Retina (tissue), 1 donor: ENCODE data around the gene CDKN3.
"Not testable (repeated sequence)": the region's sequence is repeated elsewhere in the genome, so short reads cannot be mapped to it uniquely, and the experiment has no call there.

Experiments used
- DNase-seq: peaks from one replicate; pipeline ENCODE4 v3.0.0-alpha.2; 2016

Gene CDKN3

DNA sequence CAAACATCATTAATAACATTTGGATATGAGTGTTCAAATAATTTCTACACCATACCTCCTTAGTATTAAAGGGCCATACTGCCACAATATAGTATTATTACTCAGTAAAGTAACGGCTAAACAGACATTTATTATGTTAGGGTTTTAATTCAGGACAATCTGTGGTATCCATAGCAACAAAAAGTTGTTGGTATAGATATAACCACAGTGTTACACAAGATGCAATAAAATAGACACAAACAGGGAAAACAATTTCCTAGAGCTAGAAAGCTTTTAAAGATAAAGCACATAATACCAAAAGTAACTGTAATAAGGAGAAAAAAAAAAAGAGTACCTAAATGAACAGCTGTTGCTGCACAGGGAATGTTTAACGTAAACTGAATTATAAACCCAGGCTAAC is 28.3 kb downstream of the CDKN3 start:
- no peak for DNase-seq

DNA sequence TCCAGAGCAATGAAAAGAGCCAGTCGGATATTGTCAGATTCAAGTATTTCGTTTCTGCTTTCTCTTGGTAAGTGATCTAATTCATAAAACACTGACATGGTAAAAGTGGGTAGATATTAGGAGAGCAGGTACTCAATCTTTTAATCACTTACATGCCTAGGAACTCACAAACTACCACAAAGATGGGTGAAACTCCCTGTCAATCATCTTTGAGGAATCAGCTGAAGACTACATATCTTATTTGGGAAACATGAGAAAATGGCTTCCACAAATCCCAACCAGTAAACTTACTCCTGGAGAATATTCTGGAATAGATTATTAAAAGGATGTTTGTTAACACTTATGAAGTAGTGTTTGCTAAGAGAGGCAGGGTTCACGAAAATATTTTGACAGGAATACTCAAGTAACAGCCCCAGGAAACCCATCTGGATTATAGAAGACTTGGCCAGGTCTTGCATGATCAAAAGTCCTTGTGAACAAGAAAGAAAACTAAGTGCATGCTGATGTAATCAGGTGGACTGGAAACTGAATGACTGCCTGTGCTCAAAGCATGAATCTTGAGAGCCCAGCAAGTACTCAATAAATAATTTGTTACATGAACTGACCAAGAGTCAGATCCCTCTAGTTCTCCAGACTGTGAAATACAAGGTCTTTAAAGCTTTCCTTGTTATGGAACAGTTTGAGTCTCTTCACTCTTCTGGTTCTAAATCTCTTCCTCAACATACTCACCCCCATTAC is 28.9 kb downstream of the CDKN3 start:
- DNase-seq, result no peak

DNA sequence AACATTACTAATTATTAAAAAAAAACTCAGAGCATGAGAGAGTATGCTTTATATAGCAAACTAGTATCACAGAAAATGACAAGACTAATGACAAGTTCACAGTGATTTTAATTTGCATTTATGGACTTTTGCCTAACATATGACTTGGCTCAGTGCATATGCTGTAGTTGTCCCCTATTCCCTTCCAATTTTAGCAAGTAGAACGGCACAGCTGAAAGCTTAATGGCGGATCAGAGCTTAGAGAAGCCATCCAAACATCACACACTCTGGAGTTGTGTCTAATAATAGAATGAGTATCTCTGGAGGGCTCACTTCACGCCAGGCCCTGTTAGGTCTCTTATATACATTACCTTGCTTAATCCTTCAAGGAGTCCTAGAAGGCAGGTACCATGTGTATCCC is 31.1 kb downstream of the CDKN3 start:
- no peak for DNase-seq

DNA sequence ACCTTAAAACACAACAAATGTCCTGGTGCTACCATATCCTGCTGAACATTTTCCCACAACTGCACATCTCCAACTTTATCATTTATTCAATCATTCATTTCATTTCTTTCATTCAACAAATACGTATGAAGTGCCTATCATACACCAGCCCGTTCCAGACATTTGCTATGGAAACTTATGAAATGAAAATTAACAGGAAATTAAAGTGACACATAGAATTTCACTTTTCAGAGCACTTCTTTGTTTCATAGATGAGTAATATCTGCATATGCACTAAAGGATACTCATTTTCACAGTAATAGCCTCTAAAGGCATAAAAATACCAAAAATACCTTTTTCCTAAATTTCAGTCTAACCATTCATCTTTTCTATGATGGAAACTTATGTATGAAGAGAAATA is 31.7 kb downstream of the CDKN3 start:
- no peak for DNase-seq

DNA sequence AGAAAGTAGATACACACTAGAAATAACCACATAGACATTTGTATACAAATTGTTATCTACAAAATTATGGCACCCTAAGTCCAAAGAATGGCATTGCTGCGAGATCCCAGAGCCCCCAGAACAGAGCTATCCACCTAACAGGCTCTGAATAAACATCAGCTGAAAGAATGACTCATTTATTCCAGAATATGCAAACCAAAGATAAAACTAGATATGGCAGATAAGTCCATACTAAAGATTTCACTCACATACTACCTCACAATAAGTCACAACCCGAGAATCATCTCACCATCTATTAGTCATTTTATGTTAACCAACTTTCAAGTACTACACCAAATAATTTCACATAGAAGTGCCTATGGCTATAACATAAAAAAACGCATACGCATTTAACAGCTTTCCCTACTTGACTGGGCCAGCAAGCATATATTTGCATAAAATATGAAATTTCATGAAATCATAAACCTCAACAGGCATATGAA is 38.7 kb downstream of the CDKN3 start:
- no peak for DNase-seq

DNA sequence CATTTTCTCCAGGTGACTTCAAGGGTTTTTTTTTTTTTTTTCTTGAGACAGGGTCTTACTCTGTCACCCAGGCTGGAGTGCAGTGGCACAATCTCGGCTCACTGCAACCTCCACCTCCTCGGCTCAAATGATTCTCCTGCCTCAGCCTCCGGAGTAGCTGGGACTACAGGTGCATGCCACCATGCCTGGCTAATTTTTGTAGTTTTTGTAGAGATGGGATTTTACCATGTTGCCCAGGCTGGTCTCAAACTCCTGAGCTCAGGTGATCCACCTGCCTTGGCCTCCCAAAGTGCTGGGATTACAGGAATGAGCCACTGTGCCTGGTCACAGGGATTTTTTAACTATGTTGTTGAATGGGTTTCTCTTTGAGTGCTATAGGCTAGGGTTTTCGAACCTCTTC is 41.1 kb downstream of the CDKN3 start:
- not testable (repeated sequence) for DNase-seq

DNA sequence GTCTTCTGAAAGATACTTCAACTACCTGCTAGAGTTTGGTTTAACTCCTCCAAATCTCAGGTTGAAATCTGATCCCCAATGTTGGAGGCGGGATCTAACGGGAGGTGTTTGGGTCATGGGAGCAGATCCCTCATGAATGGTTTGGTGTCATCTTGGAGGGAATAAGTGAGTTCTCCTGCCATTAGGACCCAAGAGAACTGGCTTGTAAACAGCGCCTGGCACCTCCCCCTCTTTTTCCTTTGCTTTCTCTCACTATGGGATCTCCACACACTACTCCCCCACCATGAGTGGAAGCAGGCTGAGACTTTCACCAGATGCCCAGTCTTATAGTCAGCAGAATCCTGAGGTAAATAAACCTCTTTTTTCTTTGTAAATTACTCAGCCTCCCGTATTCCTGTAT is 41.9 kb downstream of the CDKN3 start:
- DNase-seq, result no peak

DNA sequence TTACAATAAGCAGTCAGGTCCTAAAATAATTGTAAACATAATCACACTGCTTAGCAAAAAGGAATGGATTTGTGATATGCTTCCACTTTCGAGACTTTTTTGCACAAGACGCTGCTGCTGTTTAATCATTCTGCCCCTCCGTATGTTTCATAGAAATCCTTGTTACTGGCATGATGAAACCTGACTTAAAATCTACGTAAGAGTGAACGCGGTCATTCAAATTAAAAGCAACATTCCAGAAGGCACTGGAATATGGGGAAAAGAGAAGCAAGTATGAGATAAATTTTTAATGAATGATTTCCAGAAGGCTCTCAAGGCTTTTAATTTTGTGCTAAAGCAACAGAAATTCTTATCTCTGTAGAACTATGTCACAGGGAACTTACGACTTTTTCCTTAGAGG is 43.2 kb downstream of the CDKN3 start:
- peak; percentile 6 for DNase-seq

DNA sequence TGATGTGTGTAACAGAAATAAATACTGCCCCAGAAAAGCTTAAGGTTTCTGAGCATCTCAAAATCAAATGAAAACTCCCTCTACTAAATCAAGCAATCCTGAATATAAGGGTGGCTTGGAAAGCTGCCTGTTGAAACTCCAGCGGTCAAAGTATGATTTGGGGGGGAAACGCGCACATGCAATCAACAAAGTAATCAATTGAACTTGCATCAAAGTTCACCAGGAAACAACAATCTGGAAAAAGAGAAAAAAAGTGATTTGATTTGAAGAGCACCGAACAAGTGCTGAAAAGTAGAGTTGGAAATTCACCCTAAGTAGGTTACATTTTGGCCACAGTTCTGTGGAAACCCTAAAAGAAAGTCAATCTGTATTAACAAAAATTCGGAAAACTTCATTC is 43.7 kb downstream of the CDKN3 start:
- DNase-seq, result no peak

DNA sequence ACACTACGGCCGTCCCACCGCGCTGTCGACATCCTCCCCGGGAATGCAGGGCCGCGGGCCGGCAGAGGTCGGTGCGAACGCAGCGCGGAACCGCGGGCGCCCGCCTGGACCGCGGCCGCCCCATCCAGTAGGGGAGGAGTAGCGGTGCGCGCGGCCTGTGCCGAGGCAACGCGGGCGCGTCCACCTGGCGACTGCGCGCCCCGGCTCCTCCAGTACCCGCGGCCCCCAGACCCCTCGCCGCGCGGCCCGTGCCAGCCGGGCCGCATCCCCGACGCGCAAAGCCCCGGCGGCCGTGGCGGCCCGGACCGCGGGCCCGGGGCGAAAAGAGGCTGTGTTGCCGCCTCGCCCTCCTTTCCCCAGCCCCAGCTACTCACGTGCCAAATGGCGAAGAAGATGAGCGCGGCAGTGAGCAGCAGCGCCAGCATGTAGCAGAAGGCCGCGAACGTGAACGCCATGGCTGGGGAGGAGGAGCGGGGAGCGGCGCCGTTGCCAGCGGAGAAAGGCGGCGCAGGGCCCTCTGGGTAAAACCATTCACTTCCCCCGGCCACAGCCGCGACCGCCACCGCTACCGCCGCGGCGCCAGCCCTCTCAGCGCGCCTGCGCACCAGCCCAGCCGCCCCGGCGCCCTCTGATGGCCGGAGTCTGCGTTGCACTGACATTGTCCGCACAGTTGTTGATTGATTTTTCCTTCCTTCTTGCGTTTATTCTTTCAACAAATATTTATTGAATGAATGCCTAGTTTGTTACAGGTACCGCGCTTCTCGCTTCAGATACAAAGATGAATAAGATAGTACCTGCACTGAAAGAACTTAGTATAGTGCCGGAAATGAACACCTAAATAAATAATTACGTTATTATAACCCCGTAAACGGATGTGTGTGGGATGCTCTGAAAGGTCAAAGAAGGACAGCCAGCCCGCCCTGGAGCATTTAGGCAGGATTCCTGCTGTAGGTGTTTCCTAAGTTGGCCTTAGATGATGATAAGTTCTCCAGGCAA is 44.4 kb downstream of the CDKN3 start, which contains the start of gene CNIH1:
CNIH1 (minus strand) TSS at position 502 of the 996 bp plus-strand sequence; CDS start at position 455, 47 bp downstream.
- DNase-seq, result peak; percentile 99

DNA sequence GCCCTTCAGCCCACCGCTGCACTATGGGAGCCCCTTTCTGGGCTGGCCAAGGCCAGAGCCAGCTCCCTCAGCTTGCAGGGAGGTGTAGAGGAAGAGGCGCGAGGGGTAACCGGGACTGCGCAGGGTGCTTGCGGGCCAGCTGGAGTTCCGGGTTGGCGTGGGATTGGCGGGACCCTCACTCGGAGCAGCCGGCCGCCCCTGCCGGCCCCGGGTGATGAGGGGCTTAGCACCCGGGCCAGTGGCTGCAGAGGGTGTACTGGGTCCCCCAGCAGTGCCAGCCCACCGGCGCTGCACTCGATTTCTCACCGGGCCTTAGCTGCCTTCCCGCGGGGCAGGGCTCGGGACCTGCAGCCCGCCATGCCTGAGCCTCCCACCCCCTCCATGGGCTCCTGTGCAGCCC is 46.2 kb downstream of the CDKN3 start:
- not testable (repeated sequence) for DNase-seq

DNA sequence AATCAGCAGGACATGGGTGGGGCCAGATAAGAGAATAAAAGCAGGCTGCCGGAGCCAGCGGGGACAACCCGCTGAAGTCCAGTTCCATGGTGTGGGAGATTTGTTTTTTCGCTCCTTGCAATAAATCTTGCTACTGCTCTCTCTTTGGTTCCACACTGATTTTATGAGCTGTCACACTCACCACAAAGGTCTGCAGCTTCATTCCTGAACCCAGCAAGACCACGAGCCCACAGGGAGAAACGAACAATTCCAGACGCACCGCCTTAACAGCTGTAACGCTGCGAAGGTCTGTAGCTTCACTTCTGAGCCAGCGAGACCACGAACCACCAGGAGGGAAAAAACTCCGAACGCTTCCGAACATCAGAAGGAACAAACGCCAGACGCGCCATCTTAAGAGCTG is 47.2 kb downstream of the CDKN3 start:
- DNase-seq, result no peak

DNA sequence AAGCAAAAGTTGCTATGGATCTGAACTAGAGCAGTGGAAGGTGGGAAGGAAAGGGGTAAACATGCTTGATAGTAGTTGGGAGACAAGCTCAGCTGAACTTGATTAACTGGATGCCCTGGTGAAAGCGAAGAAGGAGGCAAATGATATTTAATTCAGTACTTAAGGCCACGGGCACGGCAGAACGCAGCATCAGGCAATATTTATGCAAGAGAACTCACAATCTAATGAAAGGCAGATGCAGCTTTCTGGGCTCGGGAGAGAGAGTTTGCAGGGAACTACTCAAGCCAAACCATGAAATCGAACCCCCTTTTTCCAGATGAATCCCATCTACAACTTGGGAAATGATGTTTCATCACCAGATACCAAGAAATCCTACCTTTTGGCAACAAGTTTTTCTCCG is 47.9 kb downstream of the CDKN3 start:
- DNase-seq, result no peak

DNA sequence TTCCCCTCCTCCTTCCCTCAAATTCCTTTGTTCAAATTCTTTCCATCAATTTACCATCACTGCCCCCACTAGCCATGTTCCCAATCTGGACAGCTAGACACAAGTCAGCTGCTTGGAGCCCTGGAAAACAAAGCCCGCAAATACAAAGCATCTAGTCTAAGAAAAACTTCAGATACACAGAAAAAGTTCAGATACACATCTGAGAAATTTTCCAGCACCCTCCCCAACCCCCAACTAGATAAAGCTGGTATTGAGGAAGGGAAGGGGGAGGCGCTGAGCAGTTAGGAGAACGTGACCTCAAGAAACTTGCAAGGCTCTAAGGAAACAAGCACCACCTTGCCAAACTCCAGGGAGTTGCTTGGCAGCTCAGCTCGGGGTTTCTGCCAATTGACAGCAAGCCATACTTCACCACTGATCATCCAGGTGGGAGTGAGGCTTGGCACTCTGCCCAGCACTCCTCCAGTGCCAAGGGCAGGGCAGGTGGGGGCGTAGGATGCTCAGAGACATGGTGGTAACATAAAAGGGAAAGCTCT is 49.4 kb downstream of the CDKN3 start:
- no peak for DNase-seq

DNA sequence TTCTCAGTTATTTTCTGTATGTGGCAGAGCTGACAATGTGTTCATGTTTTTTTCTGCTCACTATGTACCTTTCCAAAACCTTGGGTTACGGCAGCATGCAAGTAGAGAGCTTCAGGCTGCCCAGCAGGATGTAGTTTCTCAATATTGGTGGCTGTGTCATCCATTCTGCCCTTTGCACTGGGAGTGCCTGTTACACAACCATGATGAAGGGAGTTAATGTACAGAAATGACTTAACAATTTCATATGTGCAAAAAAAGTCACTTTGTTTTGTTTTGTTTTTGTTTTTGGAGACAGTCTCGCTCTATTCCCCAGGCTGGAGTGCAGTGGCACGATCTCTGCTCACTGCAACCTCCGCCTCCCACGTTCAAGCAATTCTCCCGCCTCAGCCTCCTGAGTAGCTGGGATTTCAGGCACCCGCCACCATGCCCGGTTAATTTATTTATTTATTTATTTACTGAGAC is 50.5 kb downstream of the CDKN3 start:
- DNase-seq, result no peak

DNA sequence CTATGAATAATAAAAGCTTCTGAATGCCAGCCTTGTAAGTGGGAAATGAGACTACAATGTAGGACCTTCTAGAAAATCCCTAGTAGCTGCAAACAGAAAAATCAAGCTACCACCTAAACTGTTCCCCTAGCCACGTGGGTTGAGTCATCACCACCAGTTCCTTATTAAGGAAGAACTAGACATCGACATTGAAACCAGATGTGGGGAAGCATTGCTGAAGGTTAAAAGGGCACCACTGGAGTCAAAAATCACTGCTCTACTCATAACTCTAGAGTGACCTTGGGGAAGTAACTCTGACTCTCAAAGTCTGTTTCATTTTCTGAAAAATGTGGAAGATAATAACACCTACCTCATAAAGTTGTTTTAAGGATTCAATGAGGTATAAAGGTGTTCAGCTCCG is 53.7 kb downstream of the CDKN3 start:
- DNase-seq, result no peak

DNA sequence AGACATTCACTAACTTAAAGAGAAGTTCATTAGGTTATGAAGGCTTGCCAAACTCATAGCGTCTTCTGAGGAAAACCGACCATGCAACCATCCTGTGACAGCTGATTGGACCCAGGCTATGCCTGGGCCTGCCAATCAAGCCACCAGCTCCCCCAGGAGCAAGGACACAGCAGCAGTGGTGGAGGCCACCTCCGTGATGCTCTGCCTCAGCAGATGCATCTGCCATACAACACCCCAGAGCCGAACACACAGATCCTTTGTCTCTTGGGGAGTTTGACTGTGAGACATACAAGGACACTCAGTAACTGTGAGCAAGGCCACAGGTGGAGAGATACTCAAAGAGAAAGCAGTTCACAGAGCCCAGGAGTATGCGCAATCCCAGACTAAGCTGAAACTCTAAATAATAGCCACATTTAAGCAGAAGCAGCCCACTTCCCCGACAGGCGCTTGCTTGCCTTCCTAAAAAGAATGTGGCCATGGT is 54.4 kb downstream of the CDKN3 start:
- no peak for DNase-seq

DNA sequence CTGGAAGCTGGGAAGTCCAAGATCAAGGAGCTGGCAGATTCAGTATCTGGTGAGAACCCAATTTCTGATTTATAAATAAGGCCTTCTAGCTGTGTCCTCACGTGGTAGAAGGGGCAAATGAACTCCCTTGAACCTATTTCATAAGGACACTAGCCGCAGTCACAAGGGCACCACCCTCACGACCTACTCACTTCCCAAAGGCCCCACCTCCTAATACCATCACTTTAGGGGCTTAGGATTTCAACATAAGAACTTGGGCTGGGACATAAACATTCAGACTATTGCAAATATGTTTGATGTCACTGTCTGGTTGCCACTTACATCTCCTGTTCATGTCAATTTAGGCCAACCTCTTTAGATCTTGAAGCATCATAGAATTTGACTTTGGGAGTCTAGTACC is 55.2 kb downstream of the CDKN3 start:
- no peak for DNase-seq

DNA sequence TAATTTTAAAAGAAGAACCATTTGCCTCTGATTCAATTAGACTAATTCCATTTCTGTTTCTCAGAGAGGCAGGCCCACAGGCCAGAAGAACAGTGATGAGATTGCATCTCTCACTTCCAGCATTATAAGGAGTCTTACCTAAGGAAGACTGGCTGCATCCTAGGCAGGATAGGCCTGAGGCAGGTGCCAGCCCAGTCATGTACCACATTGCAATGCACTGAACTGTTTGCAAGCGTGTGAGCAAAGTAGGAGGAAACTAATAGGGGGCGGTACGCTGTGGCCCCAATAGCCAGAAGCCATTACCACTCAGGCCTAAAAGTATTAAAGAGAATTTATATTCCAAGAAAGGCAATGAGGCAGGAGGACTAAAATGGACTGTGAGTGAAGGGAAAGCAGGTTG is 56.4 kb downstream of the CDKN3 start:
- no peak for DNase-seq

DNA sequence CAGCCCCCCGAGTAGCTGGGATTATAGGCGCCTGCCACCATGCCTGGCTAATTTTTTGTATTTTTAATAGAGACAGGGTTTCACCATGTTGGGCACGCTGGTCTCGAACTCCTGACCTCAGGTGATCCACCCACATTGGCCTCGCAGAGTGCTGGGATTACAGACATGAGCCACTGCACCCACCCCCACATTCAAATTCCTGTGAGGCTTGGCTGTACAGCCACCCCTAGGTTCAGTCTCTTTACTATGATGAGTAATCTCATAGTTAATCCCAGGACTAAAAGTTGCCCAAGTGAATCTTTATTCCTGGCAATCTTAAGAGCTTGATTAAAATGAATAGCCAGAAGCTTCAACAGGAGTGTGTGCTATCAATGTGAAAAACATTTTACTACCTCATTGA is 57.2 kb downstream of the CDKN3 start:
- DNase-seq, result not testable (repeated sequence)

DNA sequence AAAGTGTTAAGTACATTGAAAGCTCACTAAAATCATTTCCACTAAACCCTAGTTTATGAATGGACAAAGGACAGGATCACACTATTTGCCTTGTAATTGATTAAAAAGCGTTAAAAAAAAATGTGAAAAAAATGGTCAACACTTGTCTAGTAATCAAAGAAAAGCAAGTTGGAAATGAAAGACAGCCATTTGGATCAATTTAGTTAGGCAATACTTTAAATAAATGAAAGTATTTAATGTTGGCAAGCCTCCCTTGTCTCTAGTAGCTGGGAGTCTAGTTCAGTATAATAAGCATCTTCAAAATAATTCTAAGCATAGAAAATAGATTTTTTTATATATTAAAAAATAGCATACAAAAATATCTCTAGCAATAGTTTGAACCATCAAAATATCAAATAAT is 58.6 kb downstream of the CDKN3 start:
- DNase-seq, result no peak

DNA sequence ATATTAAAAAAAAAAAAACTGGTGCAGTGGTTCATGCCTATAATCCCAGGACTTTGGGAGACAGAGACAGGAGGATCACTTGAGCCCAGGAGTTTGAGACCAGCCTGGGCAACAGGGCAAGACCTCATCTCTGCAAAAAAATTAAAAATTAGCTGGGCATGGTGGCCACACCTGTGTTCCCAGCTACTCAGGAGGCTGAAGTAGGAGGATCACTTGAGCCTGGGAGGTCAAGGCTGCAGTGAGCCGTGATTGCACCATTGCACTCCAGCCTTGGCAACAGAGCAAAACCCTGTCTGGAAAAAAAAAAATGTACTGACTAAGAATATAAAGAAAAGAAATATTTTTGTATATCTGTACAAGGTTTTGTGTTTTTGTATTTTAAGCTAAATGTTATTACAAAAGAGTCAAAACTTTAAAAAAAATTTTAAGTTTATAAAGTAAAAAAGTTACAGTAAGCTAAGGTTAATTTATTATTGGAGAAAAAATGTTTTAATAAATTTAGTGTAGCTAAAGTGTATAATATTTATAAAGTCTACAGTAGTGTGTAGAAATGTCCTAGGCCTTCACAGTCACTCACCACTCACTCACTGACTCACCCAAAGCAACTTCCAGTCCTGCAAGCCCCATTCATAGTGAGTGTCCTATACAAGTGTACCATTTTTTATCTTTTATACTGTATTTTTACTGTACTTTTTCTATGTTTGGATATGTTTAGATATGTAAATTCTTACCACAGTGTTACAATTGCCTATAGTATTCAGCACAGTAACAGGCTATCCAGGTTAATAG is 60.2 kb downstream of the CDKN3 start:
- not testable (repeated sequence) for DNase-seq
